ENCODE data around the gene CDK13. TPM values are rescaled to one million over a fixed set of nuclear protein-coding genes. Genes with fewer than 3 reads are reported as not detected.
A peak's percentile ranks its signal among the peaks of the same experiment; 100 is the strongest.

CDK13 gene
- total and polyA plus RNA-seq, 9 of the 15 experiments (the other 6 are each of a cell fraction or from before 2014, with no cell fraction given) = 9.8 to 46.1 (median 32.4) TPM

GRCh38 chr7:40057292-40057691 lies 107.2 kb downstream of the CDK13 start (continued):
- TF ChIP-seq ZNF592 (IDR thresholded peaks at IDR 0.05) (peak; percentile 62; the same call in 1 of the 2 replicates), REST (IDR thresholded peaks at IDR 0.05; ENCODE audit: borderline replicate concordance) (peak; percentile 45; the same call in 1 of the 2 replicates), REST (CRISPR knock-in tag; IDR thresholded peaks at IDR 0.05; ENCODE audit: low read depth) (no peak), MNT (conservative IDR thresholded peaks at IDR 0.05) (peak in 1 of 2 experiments; percentile 49; a peak in 2 of 4 replicates), NFIC (IDR thresholded peaks at IDR 0.05) (peak; percentile 70), JUND (IDR thresholded peaks at IDR 0.05; ENCODE audit: borderline replicate concordance, low read depth, low read length) (no peak), JUND (tag; IDR thresholded peaks at IDR 0.05; ENCODE audit: borderline replicate concordance, low read depth, low read length) (no peak), L3MBTL2 (IDR thresholded peaks at IDR 0.05) (peak; percentile 86)
